NCI-H1105 (cell line): ENCODE measurements around the gene TSHB.
A peak's percentile ranks its signal among the peaks of the same experiment; 100 is the strongest.

Experiments
- DNase-seq: peaks from one replicate; lab custom pipeline; 2025; lab: John Stamatoyannopoulos, UW

The TSHB gene

GRCh38 chr1:115060501-115060900, 30.9 kb downstream of the TSHB start:
- DNase-seq = no peak

- no peak for DNase-seq
Measured at GRCh38 chr1:115062542-115063004, 32.9 kb downstream of the TSHB start.

GRCh38 chr1:115063228-115063901, 33.7 kb downstream of the TSHB start:
- no peak for DNase-seq

- DNase-seq = no peak
Measured at GRCh38 chr1:115064461-115064860, 34.8 kb downstream of the TSHB start.

- DNase-seq = no peak
Measured at GRCh38 chr1:115065021-115065420, 35.4 kb downstream of the TSHB start.

- DNase-seq = no peak
Measured at GRCh38 chr1:115067161-115067859, 37.7 kb downstream of the TSHB start.

GRCh38 chr1:115068826-115069585, 39.4 kb downstream of the TSHB start:
- DNase-seq = peak; percentile 25

- DNase-seq = no peak
Measured at GRCh38 chr1:115069659-115070308, 40.2 kb downstream of the TSHB start.

GRCh38 chr1:115071012-115071664, 41.5 kb downstream of the TSHB start:
- DNase-seq = no peak

- no peak for DNase-seq
Measured at GRCh38 chr1:115073298-115074087, 43.9 kb downstream of the TSHB start.

- DNase-seq = no peak
Measured at GRCh38 chr1:115074839-115075534, 45.4 kb downstream of the TSHB start.

GRCh38 chr1:115076384-115076915, 46.8 kb downstream of the TSHB start:
- no peak for DNase-seq

GRCh38 chr1:115077286-115077983, 47.8 kb downstream of the TSHB start:
- DNase-seq = no peak

GRCh38 chr1:115077984-115078330, 48.3 kb downstream of the TSHB start:
- no peak for DNase-seq

GRCh38 chr1:115078708-115079107, 49.1 kb downstream of the TSHB start:
- no peak for DNase-seq

- no peak for DNase-seq
Measured at GRCh38 chr1:115082949-115083348, 53.3 kb downstream of the TSHB start.
